HG03354 (cell line): ENCODE results near the gene TAF4.
"Not testable (repeated sequence)": the region's sequence is repeated elsewhere in the genome, so short reads cannot be mapped to it uniquely, and the experiment has no call there.

ENCODE experiments used
- ATAC-seq: cut with Tn5 transposase; IDR thresholded peaks from one replicate; pipeline ENCODE4 v1.9.1; 2021; ENCODE audit warnings: mild to moderate bottlenecking; ENCODE audit not compliant: unreplicated experiment, poor library complexity, severe bottlenecking

TAF4 gene

GRCh38 chr20:61972636-61973508, 92.8 kb downstream of the TAF4 start:
- ATAC-seq, result no peak

DNA sequence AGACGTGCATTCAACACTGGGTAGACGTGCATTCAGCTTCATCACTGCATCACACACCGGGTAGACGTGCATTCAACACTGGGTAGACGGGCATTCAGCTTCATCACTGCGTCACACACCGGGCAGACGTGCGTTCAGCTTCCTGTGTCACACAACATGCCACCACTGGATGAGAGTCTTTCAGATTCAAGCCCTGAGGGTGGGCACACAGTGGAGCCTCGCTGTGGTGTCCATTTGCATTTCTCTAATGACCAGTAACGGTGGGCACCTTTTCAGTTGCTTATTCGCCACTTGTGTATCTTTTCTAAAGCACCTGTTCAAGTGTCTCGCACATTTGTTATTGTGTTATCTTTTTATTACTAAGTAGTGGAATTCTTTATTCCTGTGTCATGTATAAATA, 94.1 kb downstream of the TAF4 start:
- ATAC-seq, result not testable (repeated sequence)

GRCh38 chr20:61970357-61970756, 95.3 kb downstream of the TAF4 start:
- no peak for ATAC-seq

GRCh38 chr20:61969806-61970205, 95.9 kb downstream of the TAF4 start:
- ATAC-seq, result no peak

- ATAC-seq, result no peak
Measured at GRCh38 chr20:61968932-61969331, 96.7 kb downstream of the TAF4 start.

DNA sequence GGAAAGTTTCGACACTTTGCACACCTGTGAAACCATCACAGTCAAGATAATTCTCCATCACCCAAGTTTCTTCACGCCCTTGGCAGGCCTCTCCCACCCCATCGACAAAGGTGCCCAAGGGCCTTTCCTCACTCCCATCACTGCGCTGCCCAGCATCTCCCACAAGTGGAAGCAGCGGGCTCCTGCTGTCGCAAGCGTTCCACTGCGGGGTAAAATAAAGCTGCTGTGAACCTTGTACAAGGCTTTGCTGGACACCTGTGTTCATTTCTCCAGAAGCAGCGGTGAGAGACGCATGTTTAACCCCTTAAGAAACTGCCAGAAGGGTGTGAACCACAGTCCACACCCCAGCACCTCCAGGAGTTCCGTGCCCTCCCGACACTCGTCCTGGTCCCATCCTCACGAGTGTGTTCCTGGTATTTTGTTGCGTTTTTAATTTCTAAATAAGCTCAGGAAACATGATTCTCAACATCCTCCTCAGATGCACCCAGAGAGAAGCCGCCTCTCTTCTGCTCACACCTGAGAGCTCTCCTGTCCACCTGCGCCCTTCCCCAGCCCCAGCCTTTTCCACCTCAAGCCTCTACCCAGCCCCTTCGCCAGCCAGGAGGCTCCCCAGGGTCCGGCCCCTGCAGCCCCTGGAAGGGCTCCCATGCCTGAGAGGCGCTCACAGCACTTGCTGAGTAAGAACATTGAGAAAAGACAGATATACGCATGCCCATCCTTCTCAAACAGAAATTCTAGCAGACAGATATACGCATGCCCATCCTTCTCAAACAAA, 97.5 kb downstream of the TAF4 start:
- no peak for ATAC-seq

DNA sequence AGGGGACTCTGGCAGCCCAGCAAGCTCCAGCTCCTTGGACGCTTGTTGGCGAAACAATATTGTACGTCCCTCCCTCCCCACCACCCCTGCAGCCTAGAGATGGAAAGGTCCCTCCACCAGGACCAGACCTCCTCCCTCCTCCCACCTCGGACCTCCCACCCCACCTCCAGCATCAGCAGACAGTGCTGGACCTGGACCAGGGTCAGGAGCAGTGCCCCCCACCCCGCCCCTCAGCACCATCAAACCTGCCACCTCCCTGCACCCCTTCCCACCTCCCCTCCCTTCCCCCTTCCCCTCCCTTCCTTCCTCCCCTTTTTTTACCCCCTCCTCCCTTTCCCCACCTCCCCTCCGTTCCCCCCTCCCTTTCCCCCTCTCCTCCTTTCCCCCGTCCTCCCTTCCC, 98.4 kb downstream of the TAF4 start:
- ATAC-seq, result no peak

DNA sequence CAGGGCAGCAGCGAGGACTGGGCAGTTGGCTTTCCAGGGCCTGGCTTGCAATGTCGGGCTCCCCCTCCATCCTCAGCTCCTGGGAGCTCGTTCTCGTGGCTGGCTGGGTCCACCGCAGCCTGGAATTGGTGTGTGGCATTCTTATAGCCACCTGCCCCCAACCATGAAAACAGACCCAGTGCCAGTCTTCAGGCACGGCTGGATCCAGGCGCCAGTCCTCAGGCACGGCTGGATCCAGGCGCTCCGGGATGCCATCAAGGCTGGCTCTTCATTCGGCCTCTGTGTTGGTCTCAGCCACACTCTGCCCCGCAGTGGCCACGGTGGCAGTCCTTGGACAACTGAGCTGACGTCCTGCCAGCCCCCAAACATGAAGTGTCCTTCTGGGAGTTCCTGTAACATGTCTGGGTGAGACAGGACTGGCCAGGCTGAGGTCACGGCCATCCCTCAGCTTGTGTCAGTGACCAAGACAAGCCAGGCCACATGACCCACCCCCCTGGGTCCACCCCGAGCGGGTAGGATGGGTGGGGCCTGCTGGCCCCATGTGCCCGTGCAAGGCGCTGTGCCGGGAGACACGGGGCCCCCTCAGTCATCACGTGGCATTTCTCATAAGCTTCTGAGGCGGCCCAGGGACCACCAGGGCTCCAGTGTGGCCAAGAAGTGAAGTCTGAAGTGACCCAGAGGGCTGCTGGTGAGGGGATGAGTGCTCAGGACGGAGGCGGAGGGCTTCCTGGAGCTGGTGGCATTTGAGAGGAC, 99.0 kb downstream of the TAF4 start:
- ATAC-seq, result no peak

DNA sequence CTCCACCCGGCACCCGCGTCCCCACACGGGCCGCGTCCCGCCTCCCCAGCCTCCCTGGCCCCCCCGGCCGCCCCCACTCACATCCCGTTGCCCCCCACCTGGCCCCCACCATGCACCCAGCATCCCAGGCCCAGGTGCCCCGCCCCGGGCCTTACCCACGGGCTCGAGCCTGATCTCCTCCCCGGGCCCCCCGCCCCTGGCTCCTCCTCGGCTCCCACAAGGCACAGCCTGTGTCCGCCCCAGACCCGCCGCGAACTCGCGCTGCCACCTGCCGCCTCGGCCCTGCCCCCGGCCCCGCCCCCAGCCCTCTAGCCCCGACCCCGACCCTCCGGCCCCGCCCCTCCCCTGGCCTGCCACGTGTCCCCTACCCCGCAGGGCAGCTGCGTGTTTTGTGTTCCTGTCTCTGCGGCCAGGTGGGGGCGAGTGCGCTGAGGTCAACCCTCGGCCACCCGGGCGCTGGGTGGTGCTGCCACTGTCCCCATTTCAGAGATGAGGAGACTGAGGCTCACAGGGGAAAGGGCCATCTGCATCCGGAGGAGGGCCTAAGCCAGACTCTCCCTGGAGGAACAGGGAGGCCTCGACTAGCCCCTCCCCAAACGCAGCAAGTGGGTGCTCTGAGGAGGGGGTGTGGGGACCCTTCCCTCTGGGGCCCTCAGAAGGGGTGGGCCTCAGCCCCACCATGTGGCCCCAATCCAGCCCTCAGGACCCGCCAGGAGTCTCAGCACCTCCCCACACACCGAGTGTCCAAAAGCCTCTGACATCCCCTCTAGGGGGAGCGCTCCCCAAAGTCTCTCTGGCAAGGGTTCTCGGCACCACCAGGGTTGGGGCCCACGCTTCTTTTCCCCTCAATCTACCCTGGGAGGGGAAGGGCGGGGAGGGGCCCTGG, 99.8 kb downstream of the TAF4 start:
- ATAC-seq, result no peak

GRCh38 chr20:61964675-61965605, 100.7 kb downstream of the TAF4 start:
- no peak for ATAC-seq

GRCh38 chr20:61963885-61964674, 101.6 kb downstream of the TAF4 start:
- no peak for ATAC-seq

GRCh38 chr20:61963149-61963548, 102.5 kb downstream of the TAF4 start:
- no peak for ATAC-seq

- ATAC-seq, result no peak
Measured at GRCh38 chr20:61960836-61961235, 104.8 kb downstream of the TAF4 start.

GRCh38 chr20:61958773-61959700, 106.6 kb downstream of the TAF4 start:
- ATAC-seq, result no peak

GRCh38 chr20:61957961-61958715, 107.5 kb downstream of the TAF4 start:
- ATAC-seq, result no peak
